NB4 (cell line): ENCODE data around the gene MAML2.

Source experiments
- DNase-seq: peaks from one replicate; pipeline ENCODE4 v3.0.0; 2010; ENCODE audit warnings: low read depth
- H3K4me3 ChIP-seq: one replicate; pipeline ENCODE4 v1.5.1; 2011; ENCODE audit warnings: mild to moderate bottlenecking, low read depth, low read length, moderate library complexity
- MAX ChIP-seq: IDR thresholded peaks from 2 replicates; pipeline ENCODE4 v1.6.1; 2011; ENCODE audit warnings: low read depth, low read length
- MYC ChIP-seq: IDR thresholded peaks from 2 replicates; pipeline ENCODE4 v1.6.1; 2011; ENCODE audit warnings: low read depth, low read length
- POLR2A ChIP-seq: IDR thresholded peaks from 2 replicates; pipeline ENCODE4 v1.6.1; 2011; ENCODE audit warnings: mild to moderate bottlenecking; ENCODE audit not compliant: insufficient read length; ENCODE audit errors: extremely low read depth
- TF ChIP-seq, protein P1 (sequence below): IDR thresholded peaks from one replicate; pipeline ENCODE4 v1.5.1; 2012; ENCODE audit warnings: low read depth, low read length

The MAML2 gene

GRCh38 chr11:96172604-96173003, 170.4 kb downstream of the MAML2 start:
- DNase-seq, result no peak

GRCh38 chr11:96169250-96169649, 173.7 kb downstream of the MAML2 start:
- TF ChIP-seq MYC (no peak), POLR2A (no peak), MAX (no peak)
- TF ChIP-seq, protein P1, sequence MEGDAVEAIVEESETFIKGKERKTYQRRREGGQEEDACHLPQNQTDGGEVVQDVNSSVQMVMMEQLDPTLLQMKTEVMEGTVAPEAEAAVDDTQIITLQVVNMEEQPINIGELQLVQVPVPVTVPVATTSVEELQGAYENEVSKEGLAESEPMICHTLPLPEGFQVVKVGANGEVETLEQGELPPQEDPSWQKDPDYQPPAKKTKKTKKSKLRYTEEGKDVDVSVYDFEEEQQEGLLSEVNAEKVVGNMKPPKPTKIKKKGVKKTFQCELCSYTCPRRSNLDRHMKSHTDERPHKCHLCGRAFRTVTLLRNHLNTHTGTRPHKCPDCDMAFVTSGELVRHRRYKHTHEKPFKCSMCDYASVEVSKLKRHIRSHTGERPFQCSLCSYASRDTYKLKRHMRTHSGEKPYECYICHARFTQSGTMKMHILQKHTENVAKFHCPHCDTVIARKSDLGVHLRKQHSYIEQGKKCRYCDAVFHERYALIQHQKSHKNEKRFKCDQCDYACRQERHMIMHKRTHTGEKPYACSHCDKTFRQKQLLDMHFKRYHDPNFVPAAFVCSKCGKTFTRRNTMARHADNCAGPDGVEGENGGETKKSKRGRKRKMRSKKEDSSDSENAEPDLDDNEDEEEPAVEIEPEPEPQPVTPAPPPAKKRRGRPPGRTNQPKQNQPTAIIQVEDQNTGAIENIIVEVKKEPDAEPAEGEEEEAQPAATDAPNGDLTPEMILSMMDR, result no peak
- no peak for DNase-seq

More at GRCh38 chr11:96172604-96173003, 170.4 kb downstream of the MAML2 start:
- no peak overlapping the region for H3K4me3 ChIP-seq
- TF ChIP-seq MYC, result no peak
- TF ChIP-seq, protein P1, result no peak
- TF ChIP-seq POLR2A, result no peak
- TF ChIP-seq MAX, result no peak

DNA sequence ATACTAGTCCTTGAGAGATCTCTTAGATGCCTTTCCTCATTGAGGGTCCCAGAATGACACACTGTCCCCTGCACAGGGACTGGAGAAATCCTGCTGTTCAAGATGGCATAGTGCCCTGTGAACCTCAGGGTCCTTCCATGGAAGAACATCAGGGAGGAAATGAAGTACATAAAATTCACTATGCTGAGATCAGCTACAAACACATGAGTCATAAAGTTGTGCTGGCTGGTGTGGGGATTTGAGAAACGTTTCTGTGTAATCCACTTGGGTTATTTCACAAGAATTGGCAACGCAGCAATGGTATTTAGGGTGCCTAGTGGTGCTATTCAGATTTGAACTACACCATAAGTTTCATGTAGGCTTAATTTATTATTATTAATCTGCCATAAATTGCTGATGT, 174.4 kb downstream of the MAML2 start:
- H3K4me3 ChIP-seq, result no peak overlapping the region
- TF ChIP-seq MYC, result no peak; the same call in 1 of the 2 replicates
- no peak for TF ChIP-seq POLR2A
- TF ChIP-seq, protein P1, result no peak
- no peak for TF ChIP-seq MAX
- DNase-seq, result peak; percentile 92

More at GRCh38 chr11:96169250-96169649, 173.7 kb downstream of the MAML2 start:
- no peak overlapping the region for H3K4me3 ChIP-seq

- peak; percentile 72 for DNase-seq
- TF ChIP-seq MAX, result no peak
- no peak for TF ChIP-seq MYC
- TF ChIP-seq, protein P1, result no peak
- TF ChIP-seq POLR2A, result no peak
- H3K4me3 ChIP-seq, result no peak overlapping the region
These were observed 175.2 kb downstream of the MAML2 start for GRCh38 chr11:96167787-96168186.

DNA sequence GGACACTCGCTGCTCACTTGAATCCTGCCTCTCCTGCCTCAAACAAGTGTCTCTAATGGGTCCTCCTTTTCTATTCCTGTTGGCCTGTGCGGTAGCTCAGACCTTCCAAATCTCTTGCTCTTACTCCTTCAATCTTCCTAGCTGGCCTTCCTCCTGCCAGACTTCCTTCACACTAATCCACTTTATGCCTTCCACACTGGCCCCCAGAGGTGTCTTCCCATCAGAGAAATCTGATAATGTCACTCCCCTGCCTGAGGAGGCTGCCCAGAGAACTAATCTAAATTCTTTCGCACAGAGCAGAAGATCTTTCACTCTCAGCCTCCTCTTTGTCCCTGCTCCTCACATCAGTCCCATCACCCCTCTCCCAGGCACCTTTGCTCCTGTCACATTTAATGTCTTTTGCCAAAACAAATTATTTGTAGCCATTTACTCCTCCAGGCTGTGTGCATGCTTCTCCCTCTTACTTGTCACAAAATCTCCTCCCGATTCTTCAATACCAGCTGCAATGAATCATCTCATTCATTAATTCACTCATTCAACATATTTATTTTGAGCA, 175.7 kb downstream of the MAML2 start:
- no peak for TF ChIP-seq MYC
- no peak for TF ChIP-seq MAX
- TF ChIP-seq POLR2A, result no peak
- TF ChIP-seq, protein P1, result no peak
- no peak overlapping the region for H3K4me3 ChIP-seq
- no peak for DNase-seq
